Measurements from ENCODE around the gene ATP2C2. TPM values are rescaled to one million over a fixed set of nuclear protein-coding genes. Genes with fewer than 3 reads are reported as not detected.

The ATP2C2 gene
- total RNA-seq, 4 donors from 2014 or later, result 12.9 to 26.9 (median 18.6) TPM

GRCh38 chr16:84513123-84513522 is 144.8 kb downstream of the ATP2C2 start:
- TF ChIP-seq CTCF (IDR thresholded peaks at IDR 0.05) (no peak), POLR2A (IDR thresholded peaks at IDR 0.05) (no peak)
- no peaks in the 10 kb centered on the region for H3K36me3 ChIP-seq
- no peak for DNase-seq
- WGBS, 2 donors, result 92 to 97% methylated on average over 10 of the region's 10 CpGs
- H3K4me3 ChIP-seq (replicated peaks in 1 of 3), result no peak overlapping the region
- intact Hi-C loops (cut with DNase I), result loop anchor here (2.0 to 10.0 kb wide), 3 partner anchors 108 to 452 kb away; no protein-coding TSS in a partner anchor
- no peaks in the 10 kb centered on the region for H3K27me3 ChIP-seq
- no peaks in the 10 kb centered on the region for H3K4me1 ChIP-seq
- H3K27ac ChIP-seq, result no peak overlapping the region
- H3K9me3 ChIP-seq, result no peaks in the 10 kb centered on the region

- no peak for DNase-seq
- intact Hi-C loops (cut with DNase I), result loop anchor here (2.0 to 10.0 kb wide), 3 partner anchors 107 to 451 kb away; no protein-coding TSS in a partner anchor
Observed at GRCh38 chr16:84513666-84514065, 145.3 kb downstream of the ATP2C2 start.

More at GRCh38 chr16:84513666-84514065, 145.3 kb downstream of the ATP2C2 start:
- Histone ChIP-seq H3K27me3 (no peaks in the 10 kb centered on the region), H3K36me3 (no peaks in the 10 kb centered on the region), H3K27ac (no peak overlapping the region), H3K4me3 (replicated peaks in 1 of 3) (no peak overlapping the region), H3K4me1 (no peaks in the 10 kb centered on the region), H3K9me3 (no peaks in the 10 kb centered on the region)
- 85 to 87% methylated on average over 9 to 10 of the region's 11 CpGs for WGBS, 2 donors
- TF ChIP-seq CTCF (IDR thresholded peaks at IDR 0.05) (no peak), POLR2A (IDR thresholded peaks at IDR 0.05) (no peak)

Other genes with a start within 250 kb of the ATP2C2 start
- 10 to 100 TPM; 37.2 to 82.9 (median 59.5) TPM for gene HSDL1, start 223.4 kb upstream of the ATP2C2 start, total RNA-seq
- 10 to 100 TPM in 1 of 4 donors, 1 to 10 TPM in 3; 1.5 to 11.2 (median 2.8) TPM for gene DNAAF1, start 223.2 kb upstream of the ATP2C2 start, total RNA-seq
- gene TAF1C, start 181.5 kb upstream of the ATP2C2 start, total RNA-seq, result 10 to 100 TPM; 29.4 to 64.2 (median 56.3) TPM
- gene ADAD2, start 177.4 kb upstream of the ATP2C2 start, total RNA-seq, result under 1 TPM; 0.24 to 0.78 (median 0.54) TPM
- gene KCNG4, start 128.5 kb upstream of the ATP2C2 start, total RNA-seq, result not detected
- gene WFDC1, start 73.7 kb upstream of the ATP2C2 start, total RNA-seq, result 1 to 10 TPM in 3 of 4 donors, not detected in 1; 1.3 to 2.1 (median 1.6) TPM
- gene MEAK7, start 136.1 kb downstream of the ATP2C2 start, total RNA-seq, result 10 to 100 TPM; 14.5 to 19.2 (median 16.3) TPM
- gene COTL1, start 249.5 kb downstream of the ATP2C2 start, total RNA-seq, result 10 to 100 TPM; 26.0 to 39.7 (median 31.4) TPM